Measurements from ENCODE around the gene ITPR1.

Gene ITPR1

GRCh38 chr3:4678320-4678719, 185.2 kb downstream of the ITPR1 start:
- no peak overlapping the region for H3K4me3 ChIP-seq (ENCODE audit: low read depth, low read length)

GRCh38 chr3:4680227-4680691, 187.1 kb downstream of the ITPR1 start:
- H3K4me3 ChIP-seq (ENCODE audit: low read depth, low read length) = no peak overlapping the region

- no peak overlapping the region for H3K4me3 ChIP-seq (ENCODE audit: low read depth, low read length)
Measured at GRCh38 chr3:4680871-4681300, 187.7 kb downstream of the ITPR1 start.

- H3K4me3 ChIP-seq (ENCODE audit: low read depth, low read length) = no peak overlapping the region
Measured at GRCh38 chr3:4681301-4681700, 188.2 kb downstream of the ITPR1 start.

GRCh38 chr3:4684117-4684516, 191.0 kb downstream of the ITPR1 start:
- no peak overlapping the region for H3K4me3 ChIP-seq (ENCODE audit: low read depth, low read length)

GRCh38 chr3:4684976-4685375, 191.8 kb downstream of the ITPR1 start:
- H3K4me3 ChIP-seq (ENCODE audit: low read depth, low read length) = no peak overlapping the region

GRCh38 chr3:4685673-4686345, 192.7 kb downstream of the ITPR1 start:
- H3K4me3 ChIP-seq (ENCODE audit: low read depth, low read length) = no peak overlapping the region

- H3K4me3 ChIP-seq (ENCODE audit: low read depth, low read length) = no peak overlapping the region
Measured at GRCh38 chr3:4686619-4687018, 193.5 kb downstream of the ITPR1 start.

- H3K4me3 ChIP-seq (ENCODE audit: low read depth, low read length) = no peak overlapping the region
Measured at GRCh38 chr3:4687167-4687566, 194.0 kb downstream of the ITPR1 start.

GRCh38 chr3:4687596-4687995, 194.4 kb downstream of the ITPR1 start:
- no peak overlapping the region for H3K4me3 ChIP-seq (ENCODE audit: low read depth, low read length)

GRCh38 chr3:4688411-4688810, 195.3 kb downstream of the ITPR1 start:
- no peak overlapping the region for H3K4me3 ChIP-seq (ENCODE audit: low read depth, low read length)

GRCh38 chr3:4689021-4689420, 195.9 kb downstream of the ITPR1 start:
- H3K4me3 ChIP-seq (ENCODE audit: low read depth, low read length) = no peak overlapping the region

- no peak overlapping the region for H3K4me3 ChIP-seq (ENCODE audit: low read depth, low read length)
Measured at GRCh38 chr3:4690277-4690676, 197.1 kb downstream of the ITPR1 start.

- no peak overlapping the region for H3K4me3 ChIP-seq (ENCODE audit: low read depth, low read length)
Measured at GRCh38 chr3:4693620-4694019, 200.5 kb downstream of the ITPR1 start.

GRCh38 chr3:4695846-4696245, 202.7 kb downstream of the ITPR1 start:
- no peak overlapping the region for H3K4me3 ChIP-seq (ENCODE audit: low read depth, low read length)

GRCh38 chr3:4696266-4696665, 203.1 kb downstream of the ITPR1 start:
- H3K4me3 ChIP-seq (ENCODE audit: low read depth, low read length) = no peak overlapping the region

GRCh38 chr3:4698125-4698821, 205.1 kb downstream of the ITPR1 start:
- H3K4me3 ChIP-seq (ENCODE audit: low read depth, low read length) = no peak overlapping the region

GRCh38 chr3:4703054-4703480, 209.9 kb downstream of the ITPR1 start:
- no peak overlapping the region for H3K4me3 ChIP-seq (ENCODE audit: low read depth, low read length)

GRCh38 chr3:4704552-4704951, 211.4 kb downstream of the ITPR1 start:
- no peak overlapping the region for H3K4me3 ChIP-seq (ENCODE audit: low read depth, low read length)

GRCh38 chr3:4707324-4707723, 214.2 kb downstream of the ITPR1 start:
- H3K4me3 ChIP-seq (ENCODE audit: low read depth, low read length) = no peak overlapping the region

GRCh38 chr3:4708230-4708629, 215.1 kb downstream of the ITPR1 start:
- H3K4me3 ChIP-seq (ENCODE audit: low read depth, low read length) = no peak overlapping the region

- H3K4me3 ChIP-seq (ENCODE audit: low read depth, low read length) = no peak overlapping the region
Measured at GRCh38 chr3:4709341-4709740, 216.2 kb downstream of the ITPR1 start.
